Stimulated activated CD8-positive, alpha-beta memory T cell treated with anti-CD3 and anti-CD28 coated beads, Interleukin-7, amount 100 ng/mL, for 1 hour (primary cell): ENCODE data around the gene CAPN3.

Experiments
- DNase-seq, 2 donors: peaks; one replicate each; pipeline ENCODE4 v3.0.0-alpha.2; 2020; ENCODE audit warnings: low read depth in 2 of 2

CAPN3 gene

GRCh38 chr15:42394106-42394505 is 34.8 kb downstream of the CAPN3 start:
- DNase-seq = no peak

- no peak for DNase-seq
These were observed 36.5 kb downstream of the CAPN3 start for GRCh38 chr15:42395838-42396237.

- DNase-seq = peak in 1 of 2 donors; percentile 1
These were observed 42.5 kb downstream of the CAPN3 start for GRCh38 chr15:42401544-42402454.

GRCh38 chr15:42402455-42403205 is 43.3 kb downstream of the CAPN3 start:
- no peak for DNase-seq

- DNase-seq = no peak
These were observed 44.1 kb downstream of the CAPN3 start for GRCh38 chr15:42403389-42403788.

- no peak for DNase-seq
These were observed 45.3 kb downstream of the CAPN3 start for GRCh38 chr15:42404461-42405235.

GRCh38 chr15:42405863-42406482 is 46.7 kb downstream of the CAPN3 start:
- DNase-seq = no peak

- no peak for DNase-seq
These were observed 48.9 kb downstream of the CAPN3 start for GRCh38 chr15:42408178-42408577.

GRCh38 chr15:42409011-42409410 is 49.7 kb downstream of the CAPN3 start:
- no peak for DNase-seq

GRCh38 chr15:42411884-42412283 is 52.6 kb downstream of the CAPN3 start:
- no peak for DNase-seq

- no peak for DNase-seq
These were observed 54.6 kb downstream of the CAPN3 start for GRCh38 chr15:42413920-42414319.

- DNase-seq = no peak
These were observed 60.1 kb downstream of the CAPN3 start for GRCh38 chr15:42419369-42419768.

GRCh38 chr15:42421376-42421775 is 62.1 kb downstream of the CAPN3 start:
- no peak for DNase-seq

GRCh38 chr15:42427429-42428223 is 68.3 kb downstream of the CAPN3 start:
- DNase-seq = no peak

- DNase-seq = no peak
These were observed 85.2 kb downstream of the CAPN3 start for GRCh38 chr15:42444415-42445063.

- no peak for DNase-seq
These were observed 86.2 kb downstream of the CAPN3 start for GRCh38 chr15:42445551-42445950.

- DNase-seq = no peak
These were observed 88.3 kb downstream of the CAPN3 start for GRCh38 chr15:42447599-42447998.

GRCh38 chr15:42448281-42448680 is 89.0 kb downstream of the CAPN3 start:
- no peak for DNase-seq

GRCh38 chr15:42449770-42450424 is 90.6 kb downstream of the CAPN3 start:
- DNase-seq = no peak

GRCh38 chr15:42450425-42450790 is 91.1 kb downstream of the CAPN3 start:
- no peak for DNase-seq
